ENCODE results near the gene PRIM1.

- TF ChIP-seq CTCF (tag by site-specific recombination; IDR thresholded peaks at IDR 0.05) (no peak), ZNF391 (tag by site-specific recombination; IDR thresholded peaks at IDR 0.05; ENCODE audit: borderline replicate concordance, low read depth) (no peak), ZNF600 (tag by site-specific recombination; IDR thresholded peaks at IDR 0.05) (no peak), ZNF350 (tag by site-specific recombination; IDR thresholded peaks at IDR 0.05) (no peak), ZNF157 (tag by site-specific recombination; IDR thresholded peaks at IDR 0.05) (no peak)
- TF ChIP-seq, protein P1, sequence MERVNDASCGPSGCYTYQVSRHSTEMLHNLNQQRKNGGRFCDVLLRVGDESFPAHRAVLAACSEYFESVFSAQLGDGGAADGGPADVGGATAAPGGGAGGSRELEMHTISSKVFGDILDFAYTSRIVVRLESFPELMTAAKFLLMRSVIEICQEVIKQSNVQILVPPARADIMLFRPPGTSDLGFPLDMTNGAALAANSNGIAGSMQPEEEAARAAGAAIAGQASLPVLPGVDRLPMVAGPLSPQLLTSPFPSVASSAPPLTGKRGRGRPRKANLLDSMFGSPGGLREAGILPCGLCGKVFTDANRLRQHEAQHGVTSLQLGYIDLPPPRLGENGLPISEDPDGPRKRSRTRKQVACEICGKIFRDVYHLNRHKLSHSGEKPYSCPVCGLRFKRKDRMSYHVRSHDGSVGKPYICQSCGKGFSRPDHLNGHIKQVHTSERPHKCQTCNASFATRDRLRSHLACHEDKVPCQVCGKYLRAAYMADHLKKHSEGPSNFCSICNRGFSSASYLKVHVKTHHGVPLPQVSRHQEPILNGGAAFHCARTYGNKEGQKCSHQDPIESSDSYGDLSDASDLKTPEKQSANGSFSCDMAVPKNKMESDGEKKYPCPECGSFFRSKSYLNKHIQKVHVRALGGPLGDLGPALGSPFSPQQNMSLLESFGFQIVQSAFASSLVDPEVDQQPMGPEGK (tag by site-specific recombination; IDR thresholded peaks at IDR 0.05), result peak; percentile 97
Observed at GRCh38 chr12:56725723-56726102, 26.4 kb downstream of the PRIM1 start.
